NCI-H128 (cell line): ENCODE results near the gene SULT1A1.
"Not testable (repeated sequence)": the region's sequence is repeated elsewhere in the genome, so short reads cannot be mapped to it uniquely, and the experiment has no call there.

Experiments used
- DNase-seq: peaks from one replicate; lab custom pipeline; 2025; ENCODE audit not compliant: unreplicated experiment; lab: John Stamatoyannopoulos, UW

SULT1A1 gene

GRCh38 chr16:28592511-28592910 is 17.3 kb downstream of the SULT1A1 start:
- DNase-seq = no peak

- no peak for DNase-seq
These were observed 18.5 kb downstream of the SULT1A1 start for GRCh38 chr16:28591355-28591754.

- no peak for DNase-seq
These were observed 19.2 kb downstream of the SULT1A1 start for GRCh38 chr16:28590384-28591340.

- no peak for DNase-seq
These were observed 19.9 kb downstream of the SULT1A1 start for GRCh38 chr16:28589930-28590329.

- no peak for DNase-seq
These were observed 20.8 kb downstream of the SULT1A1 start for GRCh38 chr16:28589069-28589468.

GRCh38 chr16:28587386-28587785 is 22.5 kb downstream of the SULT1A1 start:
- no peak for DNase-seq

GRCh38 chr16:28586466-28586865 is 23.4 kb downstream of the SULT1A1 start:
- no peak for DNase-seq

- DNase-seq = no peak
These were observed 24.2 kb downstream of the SULT1A1 start for GRCh38 chr16:28585674-28586073.

- no peak for DNase-seq
These were observed 29.0 kb downstream of the SULT1A1 start for GRCh38 chr16:28580726-28581315.

GRCh38 chr16:28575446-28576109 is 34.3 kb downstream of the SULT1A1 start:
- DNase-seq = no peak

- DNase-seq = no peak
These were observed 34.9 kb downstream of the SULT1A1 start for GRCh38 chr16:28574925-28575324.

- no peak for DNase-seq
These were observed 35.8 kb downstream of the SULT1A1 start for GRCh38 chr16:28573738-28574718.

GRCh38 chr16:28572696-28573510 is 36.9 kb downstream of the SULT1A1 start:
- no peak for DNase-seq

GRCh38 chr16:28569968-28570752 is 39.7 kb downstream of the SULT1A1 start:
- DNase-seq = no peak

- no peak for DNase-seq
These were observed 40.8 kb downstream of the SULT1A1 start for GRCh38 chr16:28569021-28569420.

- no peak for DNase-seq
These were observed 42.6 kb downstream of the SULT1A1 start for GRCh38 chr16:28567292-28567691.

GRCh38 chr16:28566233-28566925 is 43.5 kb downstream of the SULT1A1 start:
- not testable (repeated sequence) for DNase-seq

GRCh38 chr16:28563218-28563617 is 46.6 kb downstream of the SULT1A1 start:
- DNase-seq = no peak
